ENCODE results near the gene TRMT112. TPM values are rescaled to one million over a fixed set of nuclear protein-coding genes. Genes with fewer than 3 reads are reported as not detected.

The TRMT112 gene
- total and polyA plus RNA-seq, 2 experiments from 2014 or later = 210 to 292 TPM

GRCh38 chr11:64352995-64353714 lies 35.8 kb upstream of the TRMT112 start:
- no peak overlapping the region for H2AFZ ChIP-seq
- H3K79me2 ChIP-seq = no peaks in the 10 kb centered on the region
- no peaks in the 10 kb centered on the region for H3K36me3 ChIP-seq (replicated peaks; ENCODE audit: insufficient read depth, low read depth)
- H4K20me1 ChIP-seq (ENCODE audit: insufficient read depth, poor library complexity, severe bottlenecking) = no peaks in the 10 kb centered on the region
- H3K4me1 ChIP-seq (ENCODE audit: insufficient read depth) = peaks cover 23% of the 10 kb centered on the region
- TF ChIP-seq CTCF (IDR thresholded peaks at IDR 0.05; ENCODE audit: poor library complexity) = no peak
- no peak for TF ChIP-seq EZH2 (IDR thresholded peaks at IDR 0.05; ENCODE audit: borderline replicate concordance)
- TF ChIP-seq EZH2phosphoT487 (IDR thresholded peaks at IDR 0.05; ENCODE audit: low read depth, severe bottlenecking, unreplicated experiment) = no peak
- no peak overlapping the region for H3K4me2 ChIP-seq
- no peak overlapping the region for H3K4me3 ChIP-seq
- no peak overlapping the region for H3K27ac ChIP-seq
- no peaks in the 10 kb centered on the region for H3K27me3 ChIP-seq
- no peaks in the 10 kb centered on the region for H3K9me3 ChIP-seq (ENCODE audit: low read depth)
- WGBS (ENCODE audit: low lambda C conversion rate, missing lambda C conversion rate) = 92% methylated on average over 34 of the region's 34 CpGs
- H3K9me2 ChIP-seq (replicated peaks; ENCODE audit: insufficient read depth) = no peaks in the 10 kb centered on the region
- peak; percentile 4 for DNase-seq (ENCODE audit: low spot score)

GRCh38 chr11:64352099-64352994 lies 35.0 kb upstream of the TRMT112 start:
- H3K79me2 ChIP-seq = no peaks in the 10 kb centered on the region
- H4K20me1 ChIP-seq (ENCODE audit: insufficient read depth, poor library complexity, severe bottlenecking) = no peaks in the 10 kb centered on the region
- no peaks in the 10 kb centered on the region for H3K9me3 ChIP-seq (ENCODE audit: low read depth)
- H3K4me2 ChIP-seq = no peak overlapping the region
- no peaks in the 10 kb centered on the region for H3K9me2 ChIP-seq (replicated peaks; ENCODE audit: insufficient read depth)
- H2AFZ ChIP-seq = no peak overlapping the region
- peaks cover 15% of the 10 kb centered on the region for H3K4me1 ChIP-seq (ENCODE audit: insufficient read depth)
- no peaks in the 10 kb centered on the region for H3K27me3 ChIP-seq
- DNase-seq (ENCODE audit: low spot score) = peak; percentile 6
- no peak overlapping the region for H3K4me3 ChIP-seq
- H3K27ac ChIP-seq = no peak overlapping the region
- TF ChIP-seq EZH2phosphoT487 (IDR thresholded peaks at IDR 0.05; ENCODE audit: low read depth, severe bottlenecking, unreplicated experiment) (no peak), EZH2 (IDR thresholded peaks at IDR 0.05; ENCODE audit: borderline replicate concordance) (no peak), CTCF (IDR thresholded peaks at IDR 0.05; ENCODE audit: poor library complexity) (no peak)
- no peaks in the 10 kb centered on the region for H3K36me3 ChIP-seq (replicated peaks; ENCODE audit: insufficient read depth, low read depth)
- WGBS (ENCODE audit: low lambda C conversion rate, missing lambda C conversion rate) = 97% methylated on average over 32 of the region's 33 CpGs

- H3K9me3 ChIP-seq (ENCODE audit: low read depth) = no peaks in the 10 kb centered on the region
- no peak overlapping the region for H3K27ac ChIP-seq
- no peak overlapping the region for H3K4me3 ChIP-seq
- peaks cover 8% of the 10 kb centered on the region for H3K4me1 ChIP-seq (ENCODE audit: insufficient read depth)
- no peaks in the 10 kb centered on the region for H3K36me3 ChIP-seq (replicated peaks; ENCODE audit: insufficient read depth, low read depth)
- H2AFZ ChIP-seq = no peak overlapping the region
- DNase-seq (ENCODE audit: low spot score) = peak; percentile 3
- WGBS (ENCODE audit: low lambda C conversion rate, missing lambda C conversion rate) = 87% methylated on average over 18 of the region's 18 CpGs
- H3K27me3 ChIP-seq = no peaks in the 10 kb centered on the region
- H4K20me1 ChIP-seq (ENCODE audit: insufficient read depth, poor library complexity, severe bottlenecking) = no peaks in the 10 kb centered on the region
- no peak overlapping the region for H3K4me2 ChIP-seq
- H3K9me2 ChIP-seq (replicated peaks; ENCODE audit: insufficient read depth) = no peaks in the 10 kb centered on the region
- H3K79me2 ChIP-seq = no peaks in the 10 kb centered on the region
- TF ChIP-seq CTCF (IDR thresholded peaks at IDR 0.05; ENCODE audit: poor library complexity) = no peak
- TF ChIP-seq EZH2phosphoT487 (IDR thresholded peaks at IDR 0.05; ENCODE audit: low read depth, severe bottlenecking, unreplicated experiment) = no peak
Observed at GRCh38 chr11:64351136-64351631, 33.8 kb upstream of the TRMT112 start.
